HEK293 (cell line): Measurements from ENCODE around the gene C1QTNF4.

Experiments used
- CTCF ChIA-PET: fragments of 350-600 bp; formaldehyde crosslinking; extraction: SDS; loops from one replicate; lab custom pipeline; 2021; ENCODE audit warnings: antibody characterized with exemption; lab: Yijun Ruan, JAX
- POLR2A ChIA-PET: fragments of 300-600 bp; formaldehyde crosslinking; extraction: SDS; loops from one replicate; lab custom pipeline; 2020; ENCODE audit warnings: antibody characterized with exemption, inconsistent platforms; lab: Yijun Ruan, JAX
- H3K27ac ChIP-seq: fragments of 200-500 bp; sonication (Bioruptor generic); 2 replicates; pipeline ENCODE4 v1.5.1; 2014; ENCODE audit warnings: low read depth, low read length, control low read depth, inconsistent platforms; ENCODE audit errors: extremely low read depth
- H3K36me3 ChIP-seq, 2 experiments: fragments of 200-500 bp in 1 of 2; sonication (Bioruptor generic) in 1 of 2; 1 replicate in 1 of 2; 2 replicates in 1 of 2; pipeline ENCODE4 v1.5.1; 2014 to 2017; ENCODE audit warnings: inconsistent platforms in 2 of 2, low read length in 2 of 2; ENCODE audit not compliant: control insufficient read depth in 2 of 2, insufficient read depth in 1 of 2
- H3K4me1 ChIP-seq: fragments of 200-500 bp; sonication (Bioruptor generic); 2 replicates; pipeline ENCODE4 v1.5.1; 2014; ENCODE audit warnings: mild to moderate bottlenecking, low read length, inconsistent platforms; ENCODE audit not compliant: control insufficient read depth, insufficient read depth
- H3K4me3 ChIP-seq: 2 replicates; pipeline ENCODE4 v1.5.1; 2011; ENCODE audit warnings: low read depth, mild to moderate bottlenecking, control low read depth, low read length, moderate library complexity
- H3K9me3 ChIP-seq: fragments of 200-500 bp; sonication (Bioruptor generic); 2 replicates; pipeline ENCODE4 v1.5.1; 2014; ENCODE audit warnings: low read depth, low read length, inconsistent platforms; ENCODE audit not compliant: control insufficient read depth, insufficient read depth
- AEBP2 ChIP-seq: fragments of 450-650 bp; formaldehyde crosslinking; IDR thresholded peaks from 2 replicates; pipeline ENCODE4 v1.5.1; 2016; ENCODE audit warnings: missing biosample characterization, missing genetic modification characterization, borderline replicate concordance
- EGR2 ChIP-seq: fragments of 450-650 bp; formaldehyde crosslinking; IDR thresholded peaks from 2 replicates; pipeline ENCODE4 v1.5.1; 2016; ENCODE audit warnings: low read depth, missing biosample characterization, missing genetic modification characterization
- PATZ1 ChIP-seq: fragments of 450-650 bp; formaldehyde crosslinking; IDR thresholded peaks from 2 replicates; pipeline ENCODE4 v1.5.1; 2016; ENCODE audit warnings: missing biosample characterization, missing genetic modification characterization
- PRDM10 ChIP-seq: fragments of 450-650 bp; formaldehyde crosslinking; IDR thresholded peaks from 2 replicates; pipeline ENCODE4 v1.5.1; 2016; ENCODE audit warnings: missing biosample characterization, missing genetic modification characterization
- PRDM6 ChIP-seq: fragments of 450-650 bp; formaldehyde crosslinking; IDR thresholded peaks from 2 replicates; pipeline ENCODE4 v1.5.1; 2017; ENCODE audit warnings: missing biosample characterization, missing genetic modification characterization
- SALL2 ChIP-seq: fragments of 450-650 bp; formaldehyde crosslinking; IDR thresholded peaks from 2 replicates; pipeline ENCODE4 v1.5.0; 2017; ENCODE audit warnings: missing biosample characterization, mild to moderate bottlenecking, missing genetic modification characterization, borderline replicate concordance
- ZBTB11 ChIP-seq: fragments of 450-650 bp; formaldehyde crosslinking; conservative IDR thresholded peaks from 2 replicates; pipeline ENCODE4 v1.5.1; 2016; ENCODE audit warnings: low read depth, missing biosample characterization, missing genetic modification characterization
- ZBTB44 ChIP-seq: fragments of 450-650 bp; IDR thresholded peaks from 2 replicates; pipeline ENCODE4 v1.5.1; 2018; ENCODE audit warnings: missing biosample characterization, mild to moderate bottlenecking, missing genetic modification characterization
- ZBTB8A ChIP-seq: fragments of 450-650 bp; formaldehyde crosslinking; IDR thresholded peaks from 2 replicates; pipeline ENCODE4 v1.5.1; 2016; ENCODE audit warnings: missing biosample characterization, missing genetic modification characterization
- ZFHX2 ChIP-seq: fragments of 450-650 bp; formaldehyde crosslinking; conservative IDR thresholded peaks from 2 replicates; pipeline ENCODE4 v1.5.1; 2016; ENCODE audit warnings: missing biosample characterization, missing genetic modification characterization
- ZNF24 ChIP-seq: fragments of 450-650 bp; formaldehyde crosslinking; IDR thresholded peaks from 2 replicates; pipeline ENCODE4 v1.5.1; 2016; ENCODE audit warnings: missing biosample characterization, missing genetic modification characterization
- ZNF311 ChIP-seq: fragments of 450-650 bp; formaldehyde crosslinking; IDR thresholded peaks from 2 replicates; pipeline ENCODE4 v1.5.1; 2017; ENCODE audit warnings: missing biosample characterization, missing genetic modification characterization, borderline replicate concordance
- ZNF433 ChIP-seq: fragments of 450-650 bp; formaldehyde crosslinking; IDR thresholded peaks from 2 replicates; pipeline ENCODE4 v1.5.1; 2016; ENCODE audit warnings: missing biosample characterization, missing genetic modification characterization, low read depth
- ZNF548 ChIP-seq: fragments of 450-650 bp; formaldehyde crosslinking; IDR thresholded peaks from 2 replicates; pipeline ENCODE4 v1.5.1; 2016; ENCODE audit warnings: missing biosample characterization, missing genetic modification characterization
- ZSCAN18 ChIP-seq: fragments of 450-650 bp; formaldehyde crosslinking; IDR thresholded peaks from 2 replicates; pipeline ENCODE4 v1.5.1; 2016; ENCODE audit warnings: missing biosample characterization, missing genetic modification characterization

C1QTNF4 gene

GRCh38 chr11:47599902-47600301 is 5.7 kb upstream of the C1QTNF4 start:
- TF ChIP-seq ZNF24 (tag by site-specific recombination): no peak
- no peak for TF ChIP-seq ZNF433 (tag by site-specific recombination)
- TF ChIP-seq ZSCAN18 (tag by site-specific recombination): no peak
- TF ChIP-seq SALL2: no peak
- no peak for TF ChIP-seq PATZ1
- no peak for TF ChIP-seq ZBTB11
- TF ChIP-seq ZNF311: no peak
- no peak for TF ChIP-seq PRDM6 (tag by site-specific recombination)
- no peak for TF ChIP-seq ZBTB44
- no peak for TF ChIP-seq AEBP2 (tag by site-specific recombination)
- TF ChIP-seq ZNF548: no peak
- Histone ChIP-seq H3K36me3 (no peaks in the 10 kb centered on the region), H3K9me3 (no peaks in the 10 kb centered on the region), H3K27ac (no peak overlapping the region), H3K4me3 (no peak overlapping the region), H3K4me1 (no peaks in the 10 kb centered on the region)
- ChIA-PET POLR2A (no interaction called here), CTCF (interaction anchor here (0.6 to 2.3 kb wide), 2 partner anchors 14 to 17 kb away, joined by 7 to 11 read pairs; no protein-coding TSS in a partner anchor)

GRCh38 chr11:47595967-47596366 is 1.8 kb upstream of the C1QTNF4 start:
- H3K27ac ChIP-seq: no peak overlapping the region
- TF ChIP-seq ZBTB8A (no peak), PRDM10 (peak; percentile 88), ZFHX2 (peak; percentile 51; the same call in 1 of the 2 replicates), EGR2 (tag by site-specific recombination) (peak; percentile 68)
- no peak overlapping the region for H3K4me3 ChIP-seq
- no peaks in the 10 kb centered on the region for H3K36me3 ChIP-seq
- no peaks in the 10 kb centered on the region for H3K4me1 ChIP-seq
- no peaks in the 10 kb centered on the region for H3K9me3 ChIP-seq
- POLR2A ChIA-PET: interaction anchor here (0.7 to 1.2 kb wide), 2 partner anchors 10 to 685 kb away, joined by 3 to 7 read pairs; no protein-coding TSS in a partner anchor
- CTCF ChIA-PET: interaction anchor here (1.0 kb wide), 1 partner anchor 33 kb away, joined by 3 read pairs; no protein-coding TSS in a partner anchor
